GM23338 (cell line): ENCODE measurements around the gene DKK2.

Source experiments
- CREB1 ChIP-seq: fragments of 250-450 bp; sonication (Bioruptor Pico); IDR thresholded peaks from 2 replicates; pipeline ENCODE4 v1.5.0; 2020; ENCODE audit warnings: low read depth, mild to moderate bottlenecking, moderate library complexity
- EZH2 ChIP-seq: fragments of 200-600 bp; sonication (generic); IDR thresholded peaks from one replicate; pipeline ENCODE4 v1.8.0; 2017; ENCODE audit warnings: antibody characterized with exemption, mild to moderate bottlenecking, low read depth; ENCODE audit not compliant: unreplicated experiment
- EZH2phosphoT487 ChIP-seq: fragments of 200-600 bp; sonication (generic); IDR thresholded peaks from one replicate; pipeline ENCODE4 v1.8.1; 2018; ENCODE audit warnings: antibody characterized with exemption; ENCODE audit not compliant: unreplicated experiment
- POLR2AphosphoS5 ChIP-seq: IDR thresholded peaks from 2 replicates; pipeline ENCODE4 v1.6.1; 2016; ENCODE audit warnings: antibody characterized with exemption, low read depth
- ZNF114 ChIP-seq: fragments of 250-450 bp; sonication (Bioruptor Pico); IDR thresholded peaks from 2 replicates; pipeline ENCODE4 v1.5.0; 2020; ENCODE audit warnings: mild to moderate bottlenecking, moderate library complexity
- TF ChIP-seq, protein P1 (sequence below), 2 experiments: fragments of 200-600 bp in 1 of 2; sonication (generic) in 1 of 2; conservative IDR thresholded peaks; 2 replicates each; pipeline versions ENCODE4 v1.5.1 to v1.6.1; 2016 to 2017; ENCODE audit warnings: antibody characterized with exemption in 2 of 2, low read depth in 2 of 2, mild to moderate bottlenecking in 2 of 2, moderate library complexity in 1 of 2
- TF ChIP-seq, protein P2 (sequence below): IDR thresholded peaks from one replicate; pipeline ENCODE4 v1.6.1; 2018; ENCODE audit warnings: antibody characterized with exemption; ENCODE audit not compliant: unreplicated experiment

DNA sequence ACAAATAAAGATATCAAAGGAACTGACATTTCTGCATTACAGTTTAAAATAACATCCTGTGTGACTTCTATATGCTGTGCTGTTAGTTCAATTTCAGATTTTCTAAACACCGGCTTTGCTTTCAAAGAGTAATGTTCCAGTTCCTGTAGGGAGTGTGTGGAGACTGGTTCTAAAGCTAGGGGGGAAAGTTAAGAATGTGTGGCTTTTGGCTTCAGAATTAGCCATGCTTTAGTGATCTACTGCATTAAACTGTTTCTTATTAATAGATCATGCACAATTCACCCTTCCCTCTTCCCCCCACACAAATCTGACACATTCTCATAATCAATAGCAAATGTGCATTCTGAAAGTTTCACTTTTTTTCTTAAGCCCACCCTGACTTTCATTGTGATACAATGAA is 32.0 kb upstream of the DKK2 start:
- TF ChIP-seq, protein P1, sequence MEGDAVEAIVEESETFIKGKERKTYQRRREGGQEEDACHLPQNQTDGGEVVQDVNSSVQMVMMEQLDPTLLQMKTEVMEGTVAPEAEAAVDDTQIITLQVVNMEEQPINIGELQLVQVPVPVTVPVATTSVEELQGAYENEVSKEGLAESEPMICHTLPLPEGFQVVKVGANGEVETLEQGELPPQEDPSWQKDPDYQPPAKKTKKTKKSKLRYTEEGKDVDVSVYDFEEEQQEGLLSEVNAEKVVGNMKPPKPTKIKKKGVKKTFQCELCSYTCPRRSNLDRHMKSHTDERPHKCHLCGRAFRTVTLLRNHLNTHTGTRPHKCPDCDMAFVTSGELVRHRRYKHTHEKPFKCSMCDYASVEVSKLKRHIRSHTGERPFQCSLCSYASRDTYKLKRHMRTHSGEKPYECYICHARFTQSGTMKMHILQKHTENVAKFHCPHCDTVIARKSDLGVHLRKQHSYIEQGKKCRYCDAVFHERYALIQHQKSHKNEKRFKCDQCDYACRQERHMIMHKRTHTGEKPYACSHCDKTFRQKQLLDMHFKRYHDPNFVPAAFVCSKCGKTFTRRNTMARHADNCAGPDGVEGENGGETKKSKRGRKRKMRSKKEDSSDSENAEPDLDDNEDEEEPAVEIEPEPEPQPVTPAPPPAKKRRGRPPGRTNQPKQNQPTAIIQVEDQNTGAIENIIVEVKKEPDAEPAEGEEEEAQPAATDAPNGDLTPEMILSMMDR (conservative IDR thresholded peaks at IDR 0.05; ENCODE audit: low read depth in 2 of 2): no peak
- TF ChIP-seq, protein P2, sequence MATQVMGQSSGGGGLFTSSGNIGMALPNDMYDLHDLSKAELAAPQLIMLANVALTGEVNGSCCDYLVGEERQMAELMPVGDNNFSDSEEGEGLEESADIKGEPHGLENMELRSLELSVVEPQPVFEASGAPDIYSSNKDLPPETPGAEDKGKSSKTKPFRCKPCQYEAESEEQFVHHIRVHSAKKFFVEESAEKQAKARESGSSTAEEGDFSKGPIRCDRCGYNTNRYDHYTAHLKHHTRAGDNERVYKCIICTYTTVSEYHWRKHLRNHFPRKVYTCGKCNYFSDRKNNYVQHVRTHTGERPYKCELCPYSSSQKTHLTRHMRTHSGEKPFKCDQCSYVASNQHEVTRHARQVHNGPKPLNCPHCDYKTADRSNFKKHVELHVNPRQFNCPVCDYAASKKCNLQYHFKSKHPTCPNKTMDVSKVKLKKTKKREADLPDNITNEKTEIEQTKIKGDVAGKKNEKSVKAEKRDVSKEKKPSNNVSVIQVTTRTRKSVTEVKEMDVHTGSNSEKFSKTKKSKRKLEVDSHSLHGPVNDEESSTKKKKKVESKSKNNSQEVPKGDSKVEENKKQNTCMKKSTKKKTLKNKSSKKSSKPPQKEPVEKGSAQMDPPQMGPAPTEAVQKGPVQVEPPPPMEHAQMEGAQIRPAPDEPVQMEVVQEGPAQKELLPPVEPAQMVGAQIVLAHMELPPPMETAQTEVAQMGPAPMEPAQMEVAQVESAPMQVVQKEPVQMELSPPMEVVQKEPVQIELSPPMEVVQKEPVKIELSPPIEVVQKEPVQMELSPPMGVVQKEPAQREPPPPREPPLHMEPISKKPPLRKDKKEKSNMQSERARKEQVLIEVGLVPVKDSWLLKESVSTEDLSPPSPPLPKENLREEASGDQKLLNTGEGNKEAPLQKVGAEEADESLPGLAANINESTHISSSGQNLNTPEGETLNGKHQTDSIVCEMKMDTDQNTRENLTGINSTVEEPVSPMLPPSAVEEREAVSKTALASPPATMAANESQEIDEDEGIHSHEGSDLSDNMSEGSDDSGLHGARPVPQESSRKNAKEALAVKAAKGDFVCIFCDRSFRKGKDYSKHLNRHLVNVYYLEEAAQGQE: no peak
- no peak for TF ChIP-seq POLR2AphosphoS5
- no peak for TF ChIP-seq CREB1 (CRISPR knock-in tag)
- no peak for TF ChIP-seq ZNF114 (CRISPR knock-in tag)
- TF ChIP-seq EZH2: no peak
- TF ChIP-seq EZH2phosphoT487: no peak
